SK-N-SH treated with all-trans-retinoic acid at 6 μM for 48 hours (cell line): ENCODE measurements around the gene ARHGEF7.

Experiments
- ARNTL ChIP-seq: fragments of 450-650 bp; formaldehyde crosslinking; IDR thresholded peaks from 2 replicates; pipeline ENCODE4 v1.5.0; 2020; ENCODE audit warnings: low read depth, mild to moderate bottlenecking, moderate library complexity, borderline replicate concordance
- ISL1 ChIP-seq: fragments of 250-450 bp; sonication (Bioruptor Pico); IDR thresholded peaks from 2 replicates; pipeline ENCODE4 v2.1.2; 2022; ENCODE audit warnings: mild to moderate bottlenecking, moderate library complexity
- OSR1 ChIP-seq: fragments of 250-450 bp; sonication (Bioruptor Pico); IDR thresholded peaks from 2 replicates; pipeline ENCODE4 v1.8.0; 2022; ENCODE audit warnings: moderate library complexity, mild to moderate bottlenecking, inconsistent platforms
- PPARA ChIP-seq: fragments of 250-450 bp; sonication (Bioruptor Pico); IDR thresholded peaks from 2 replicates; pipeline ENCODE4 v1.5.0; 2020; ENCODE audit warnings: mild to moderate bottlenecking, borderline replicate concordance
- RARB ChIP-seq: fragments of 250-450 bp; sonication (Bioruptor Pico); IDR thresholded peaks from 2 replicates; pipeline ENCODE4 v1.8.0; 2021; ENCODE audit warnings: mild to moderate bottlenecking, moderate library complexity
- TOX ChIP-seq: fragments of 250-450 bp; sonication (Bioruptor Pico); IDR thresholded peaks from 2 replicates; pipeline ENCODE4 v1.8.0; 2021; ENCODE audit warnings: mild to moderate bottlenecking, moderate library complexity, borderline replicate concordance
- ZFP30 ChIP-seq: fragments of 450-650 bp; formaldehyde crosslinking; IDR thresholded peaks from 2 replicates; pipeline ENCODE4 v1.5.0; 2022; ENCODE audit warnings: mild to moderate bottlenecking, moderate library complexity
- ZNF70 ChIP-seq: fragments of 450-650 bp; formaldehyde crosslinking; IDR thresholded peaks from 2 replicates; pipeline ENCODE4 v1.5.0; 2020; ENCODE audit warnings: mild to moderate bottlenecking, moderate library complexity
- TF ChIP-seq, protein P1 (sequence below): fragments of 250-450 bp; sonication (Bioruptor Pico); IDR thresholded peaks from 2 replicates; pipeline ENCODE4 v1.5.1; 2021; ENCODE audit warnings: mild to moderate bottlenecking, moderate library complexity
- TF ChIP-seq, protein P2 (sequence below): fragments of 250-450 bp; sonication (Bioruptor Pico); IDR thresholded peaks from 2 replicates; pipeline ENCODE4 v1.5.0; 2020; ENCODE audit warnings: mild to moderate bottlenecking, moderate library complexity
- TF ChIP-seq, protein P3 (sequence below): fragments of 250-450 bp; sonication (Bioruptor Pico); IDR thresholded peaks from 2 replicates; pipeline ENCODE4 v1.8.0; 2020; ENCODE audit warnings: mild to moderate bottlenecking, moderate library complexity, borderline replicate concordance

DNA sequence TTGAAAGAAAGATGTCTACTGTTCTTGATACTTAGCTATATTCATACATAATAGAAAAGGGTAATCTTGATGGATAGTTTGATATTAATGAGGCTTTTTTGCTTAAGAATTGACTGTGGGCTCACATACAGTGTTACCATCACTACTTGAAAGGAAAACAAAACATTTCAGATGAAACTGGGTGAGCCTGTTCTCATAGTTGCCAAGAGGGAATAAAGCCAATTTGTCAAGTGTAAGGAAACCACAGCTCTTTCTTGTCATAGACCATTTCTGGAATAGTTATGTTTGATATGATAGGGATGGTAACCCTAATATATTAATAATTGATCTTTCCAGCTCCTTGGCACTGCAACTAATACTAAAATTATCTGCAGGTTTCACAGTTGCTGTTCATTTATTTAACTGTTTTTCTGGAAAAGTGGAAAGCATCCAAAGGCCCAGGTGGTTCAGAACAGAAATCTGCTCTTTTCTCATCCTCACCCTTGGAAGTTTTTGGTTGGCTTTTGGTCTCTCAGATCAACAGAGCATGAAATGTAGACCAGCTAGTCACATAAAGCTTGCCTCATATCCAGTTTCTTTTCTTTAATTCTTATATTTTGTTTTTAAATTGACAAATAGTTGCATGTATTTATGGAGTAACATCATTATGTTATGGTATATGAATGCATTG lies 43.2 kb downstream of the ARHGEF7 start:
- TF ChIP-seq ZFP30 (CRISPR knock-in tag) = no peak
- no peak for TF ChIP-seq ISL1 (CRISPR knock-in tag)
- TF ChIP-seq TOX (CRISPR knock-in tag) = no peak
- TF ChIP-seq, protein P1, sequence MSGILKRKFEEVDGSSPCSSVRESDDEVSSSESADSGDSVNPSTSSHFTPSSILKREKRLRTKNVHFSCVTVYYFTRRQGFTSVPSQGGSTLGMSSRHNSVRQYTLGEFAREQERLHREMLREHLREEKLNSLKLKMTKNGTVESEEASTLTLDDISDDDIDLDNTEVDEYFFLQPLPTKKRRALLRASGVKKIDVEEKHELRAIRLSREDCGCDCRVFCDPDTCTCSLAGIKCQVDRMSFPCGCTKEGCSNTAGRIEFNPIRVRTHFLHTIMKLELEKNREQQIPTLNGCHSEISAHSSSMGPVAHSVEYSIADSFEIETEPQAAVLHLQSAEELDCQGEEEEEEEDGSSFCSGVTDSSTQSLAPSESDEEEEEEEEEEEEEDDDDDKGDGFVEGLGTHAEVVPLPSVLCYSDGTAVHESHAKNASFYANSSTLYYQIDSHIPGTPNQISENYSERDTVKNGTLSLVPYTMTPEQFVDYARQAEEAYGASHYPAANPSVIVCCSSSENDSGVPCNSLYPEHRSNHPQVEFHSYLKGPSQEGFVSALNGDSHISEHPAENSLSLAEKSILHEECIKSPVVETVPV (CRISPR knock-in tag) = no peak
- TF ChIP-seq ZNF70 = no peak
- no peak for TF ChIP-seq RARB (CRISPR knock-in tag)
- TF ChIP-seq, protein P2, sequence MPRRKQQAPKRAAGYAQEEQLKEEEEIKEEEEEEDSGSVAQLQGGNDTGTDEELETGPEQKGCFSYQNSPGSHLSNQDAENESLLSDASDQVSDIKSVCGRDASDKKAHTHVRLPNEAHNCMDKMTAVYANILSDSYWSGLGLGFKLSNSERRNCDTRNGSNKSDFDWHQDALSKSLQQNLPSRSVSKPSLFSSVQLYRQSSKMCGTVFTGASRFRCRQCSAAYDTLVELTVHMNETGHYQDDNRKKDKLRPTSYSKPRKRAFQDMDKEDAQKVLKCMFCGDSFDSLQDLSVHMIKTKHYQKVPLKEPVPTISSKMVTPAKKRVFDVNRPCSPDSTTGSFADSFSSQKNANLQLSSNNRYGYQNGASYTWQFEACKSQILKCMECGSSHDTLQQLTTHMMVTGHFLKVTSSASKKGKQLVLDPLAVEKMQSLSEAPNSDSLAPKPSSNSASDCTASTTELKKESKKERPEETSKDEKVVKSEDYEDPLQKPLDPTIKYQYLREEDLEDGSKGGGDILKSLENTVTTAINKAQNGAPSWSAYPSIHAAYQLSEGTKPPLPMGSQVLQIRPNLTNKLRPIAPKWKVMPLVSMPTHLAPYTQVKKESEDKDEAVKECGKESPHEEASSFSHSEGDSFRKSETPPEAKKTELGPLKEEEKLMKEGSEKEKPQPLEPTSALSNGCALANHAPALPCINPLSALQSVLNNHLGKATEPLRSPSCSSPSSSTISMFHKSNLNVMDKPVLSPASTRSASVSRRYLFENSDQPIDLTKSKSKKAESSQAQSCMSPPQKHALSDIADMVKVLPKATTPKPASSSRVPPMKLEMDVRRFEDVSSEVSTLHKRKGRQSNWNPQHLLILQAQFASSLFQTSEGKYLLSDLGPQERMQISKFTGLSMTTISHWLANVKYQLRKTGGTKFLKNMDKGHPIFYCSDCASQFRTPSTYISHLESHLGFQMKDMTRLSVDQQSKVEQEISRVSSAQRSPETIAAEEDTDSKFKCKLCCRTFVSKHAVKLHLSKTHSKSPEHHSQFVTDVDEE = no peak
- TF ChIP-seq, protein P3, sequence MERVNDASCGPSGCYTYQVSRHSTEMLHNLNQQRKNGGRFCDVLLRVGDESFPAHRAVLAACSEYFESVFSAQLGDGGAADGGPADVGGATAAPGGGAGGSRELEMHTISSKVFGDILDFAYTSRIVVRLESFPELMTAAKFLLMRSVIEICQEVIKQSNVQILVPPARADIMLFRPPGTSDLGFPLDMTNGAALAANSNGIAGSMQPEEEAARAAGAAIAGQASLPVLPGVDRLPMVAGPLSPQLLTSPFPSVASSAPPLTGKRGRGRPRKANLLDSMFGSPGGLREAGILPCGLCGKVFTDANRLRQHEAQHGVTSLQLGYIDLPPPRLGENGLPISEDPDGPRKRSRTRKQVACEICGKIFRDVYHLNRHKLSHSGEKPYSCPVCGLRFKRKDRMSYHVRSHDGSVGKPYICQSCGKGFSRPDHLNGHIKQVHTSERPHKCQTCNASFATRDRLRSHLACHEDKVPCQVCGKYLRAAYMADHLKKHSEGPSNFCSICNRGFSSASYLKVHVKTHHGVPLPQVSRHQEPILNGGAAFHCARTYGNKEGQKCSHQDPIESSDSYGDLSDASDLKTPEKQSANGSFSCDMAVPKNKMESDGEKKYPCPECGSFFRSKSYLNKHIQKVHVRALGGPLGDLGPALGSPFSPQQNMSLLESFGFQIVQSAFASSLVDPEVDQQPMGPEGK (CRISPR knock-in tag) = no peak
- TF ChIP-seq OSR1 (CRISPR knock-in tag) = no peak
- TF ChIP-seq ARNTL (CRISPR knock-in tag) = no peak
- no peak for TF ChIP-seq PPARA
